ENCODE results near the gene ANGPTL2.

The ANGPTL2 gene

GRCh38 chr9:127170103-127170502 lies 47.7 kb upstream of the ANGPTL2 start:
- H3K4me3 ChIP-seq (ENCODE audit: low read depth, low read length, poor library complexity, severe bottlenecking), result no peak overlapping the region
- no peak overlapping the region for H2AFZ ChIP-seq (ENCODE audit: low read length)
- no peaks in the 10 kb centered on the region for H3K9me2 ChIP-seq (ENCODE audit: low read depth, low read length)
- H3K27me3 ChIP-seq (ENCODE audit: insufficient read depth, low read length), result no peaks in the 10 kb centered on the region
- H3K4me1 ChIP-seq (ENCODE audit: insufficient read depth, low read length, severe bottlenecking), result peaks cover 27% of the 10 kb centered on the region
- H3F3A ChIP-seq (ENCODE audit: insufficient read depth, low read length), result no peaks in the 10 kb centered on the region
- no peak overlapping the region for H3K4me2 ChIP-seq (ENCODE audit: low read length)
- no peaks in the 10 kb centered on the region for H3K9me3 ChIP-seq (ENCODE audit: low read length)
- H3K79me2 ChIP-seq (ENCODE audit: insufficient read depth, low read length), result no peaks in the 10 kb centered on the region
- no peak overlapping the region for H3K27ac ChIP-seq (ENCODE audit: low read depth, low read length, poor library complexity, severe bottlenecking)
- no peak for TF ChIP-seq EZH2 (IDR thresholded peaks at IDR 0.05; ENCODE audit: borderline replicate concordance, low read length)
- no peak overlapping the region for H3K9ac ChIP-seq (ENCODE audit: low read length)
- H3K36me3 ChIP-seq (ENCODE audit: insufficient read depth, low read length), result no peaks in the 10 kb centered on the region; the same call in 1 of the 2 replicates
- no peaks in the 10 kb centered on the region for H4K20me1 ChIP-seq (ENCODE audit: insufficient read depth, low read length)

GRCh38 chr9:127169575-127169883 lies 47.1 kb upstream of the ANGPTL2 start:
- H2AFZ ChIP-seq (ENCODE audit: low read length), result no peak overlapping the region
- H3K9me3 ChIP-seq (ENCODE audit: low read length), result no peaks in the 10 kb centered on the region
- no peaks in the 10 kb centered on the region for H3F3A ChIP-seq (ENCODE audit: insufficient read depth, low read length)
- no peaks in the 10 kb centered on the region for H3K79me2 ChIP-seq (ENCODE audit: insufficient read depth, low read length)
- H3K36me3 ChIP-seq (ENCODE audit: insufficient read depth, low read length), result no peaks in the 10 kb centered on the region; the same call in 1 of the 2 replicates
- H3K9me2 ChIP-seq (ENCODE audit: low read depth, low read length), result no peaks in the 10 kb centered on the region
- no peak overlapping the region for H3K27ac ChIP-seq (ENCODE audit: low read depth, low read length, poor library complexity, severe bottlenecking)
- peaks cover 27% of the 10 kb centered on the region for H3K4me1 ChIP-seq (ENCODE audit: insufficient read depth, low read length, severe bottlenecking)
- H4K20me1 ChIP-seq (ENCODE audit: insufficient read depth, low read length), result no peaks in the 10 kb centered on the region
- no peak overlapping the region for H3K9ac ChIP-seq (ENCODE audit: low read length)
- H3K4me3 ChIP-seq (ENCODE audit: low read depth, low read length, poor library complexity, severe bottlenecking), result no peak overlapping the region
- no peaks in the 10 kb centered on the region for H3K27me3 ChIP-seq (ENCODE audit: insufficient read depth, low read length)
- H3K4me2 ChIP-seq (ENCODE audit: low read length), result no peak overlapping the region
- no peak for TF ChIP-seq EZH2 (IDR thresholded peaks at IDR 0.05; ENCODE audit: borderline replicate concordance, low read length)
- no peak for TF ChIP-seq CTCF (IDR thresholded peaks at IDR 0.05; ENCODE audit: low read length)

GRCh38 chr9:127168756-127169574 lies 46.5 kb upstream of the ANGPTL2 start:
- no peaks in the 10 kb centered on the region for H4K20me1 ChIP-seq (ENCODE audit: insufficient read depth, low read length)
- H3K9me3 ChIP-seq (ENCODE audit: low read length), result no peaks in the 10 kb centered on the region
- H3K27ac ChIP-seq (ENCODE audit: low read depth, low read length, poor library complexity, severe bottlenecking), result no peak overlapping the region
- H3K4me3 ChIP-seq (ENCODE audit: low read depth, low read length, poor library complexity, severe bottlenecking), result no peak overlapping the region
- H3F3A ChIP-seq (ENCODE audit: insufficient read depth, low read length), result no peaks in the 10 kb centered on the region
- no peak overlapping the region for H3K9ac ChIP-seq (ENCODE audit: low read length)
- H3K9me2 ChIP-seq (ENCODE audit: low read depth, low read length), result no peaks in the 10 kb centered on the region
- no peak overlapping the region for H3K4me2 ChIP-seq (ENCODE audit: low read length)
- no peaks in the 10 kb centered on the region for H3K79me2 ChIP-seq (ENCODE audit: insufficient read depth, low read length)
- H3K27me3 ChIP-seq (ENCODE audit: insufficient read depth, low read length), result no peaks in the 10 kb centered on the region
- peaks cover 27% of the 10 kb centered on the region for H3K4me1 ChIP-seq (ENCODE audit: insufficient read depth, low read length, severe bottlenecking)
- H2AFZ ChIP-seq (ENCODE audit: low read length), result no peak overlapping the region
- H3K36me3 ChIP-seq (ENCODE audit: insufficient read depth, low read length), result no peaks in the 10 kb centered on the region; the same call in 1 of the 2 replicates
- TF ChIP-seq CTCF (IDR thresholded peaks at IDR 0.05; ENCODE audit: low read length) (no peak), EZH2 (IDR thresholded peaks at IDR 0.05; ENCODE audit: borderline replicate concordance, low read length) (no peak)
